Activated T-cell treated with anti-CD3 and anti-CD28 coated beads for 1 hour (primary cell): ENCODE results near the gene AVPR2.
A peak's percentile ranks its signal among the peaks of the same experiment; 100 is the strongest.

ENCODE experiments used
- DNase-seq: peaks from one replicate; pipeline ENCODE4 v3.0.0-alpha.2; 2020; ENCODE audit warnings: low read depth

The AVPR2 gene

GRCh38 chrX:153913701-153914100, 9.2 kb downstream of the AVPR2 start:
- no peak for DNase-seq

- no peak for DNase-seq
Observed at GRCh38 chrX:153917869-153918268, 13.4 kb downstream of the AVPR2 start.

- no peak for DNase-seq
Observed at GRCh38 chrX:153919281-153919680, 14.8 kb downstream of the AVPR2 start.

GRCh38 chrX:153920546-153920945, 16.1 kb downstream of the AVPR2 start:
- DNase-seq, result no peak

GRCh38 chrX:153921070-153921469, 16.6 kb downstream of the AVPR2 start:
- no peak for DNase-seq

DNA sequence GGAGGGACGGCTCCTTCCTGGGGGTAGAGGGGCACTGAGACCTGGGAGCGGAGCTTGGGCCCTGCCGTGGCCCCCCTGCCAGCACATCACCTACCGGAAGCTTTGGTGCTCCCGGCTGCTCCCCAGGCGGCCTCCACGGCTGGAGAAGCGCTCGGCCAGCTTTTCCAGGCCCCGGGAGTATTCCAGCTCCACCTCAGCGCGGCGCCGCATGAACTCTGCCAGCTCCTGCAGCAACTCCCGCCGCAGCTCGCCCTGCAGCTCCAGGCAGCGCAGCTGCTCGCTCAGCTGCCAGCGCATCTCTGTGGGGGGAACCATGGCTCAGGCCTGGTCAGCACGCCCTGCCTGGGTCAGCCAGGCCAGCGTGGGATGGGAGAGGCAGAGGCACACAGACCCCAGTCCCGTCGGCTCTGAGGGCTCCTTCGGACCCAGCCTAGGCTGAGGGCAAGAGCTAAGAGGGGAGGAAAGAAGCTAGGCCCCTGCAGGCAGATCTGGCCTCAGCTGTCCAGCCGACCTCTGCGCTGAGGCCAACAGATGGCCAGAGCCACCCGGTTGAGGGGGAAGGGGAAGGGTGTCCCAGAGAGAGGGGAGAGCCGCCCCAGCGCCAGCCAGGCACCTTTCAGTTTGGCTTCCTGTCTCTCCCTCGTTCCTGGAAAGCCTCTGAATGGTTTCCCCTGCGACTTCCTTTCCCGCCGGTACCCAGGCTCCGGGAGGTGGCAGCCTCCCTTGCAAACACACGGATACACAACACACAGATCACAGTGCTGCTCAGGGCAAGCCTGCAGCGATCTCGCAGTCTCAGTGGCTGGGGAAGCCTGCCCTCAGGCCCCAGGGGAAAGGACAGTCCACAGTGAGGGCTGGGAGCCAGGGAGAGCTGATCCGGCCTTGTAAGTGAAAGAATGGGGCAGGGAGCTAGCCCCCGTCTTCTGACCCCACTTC, 17.3 kb downstream of the AVPR2 start:
- no peak for DNase-seq

DNA sequence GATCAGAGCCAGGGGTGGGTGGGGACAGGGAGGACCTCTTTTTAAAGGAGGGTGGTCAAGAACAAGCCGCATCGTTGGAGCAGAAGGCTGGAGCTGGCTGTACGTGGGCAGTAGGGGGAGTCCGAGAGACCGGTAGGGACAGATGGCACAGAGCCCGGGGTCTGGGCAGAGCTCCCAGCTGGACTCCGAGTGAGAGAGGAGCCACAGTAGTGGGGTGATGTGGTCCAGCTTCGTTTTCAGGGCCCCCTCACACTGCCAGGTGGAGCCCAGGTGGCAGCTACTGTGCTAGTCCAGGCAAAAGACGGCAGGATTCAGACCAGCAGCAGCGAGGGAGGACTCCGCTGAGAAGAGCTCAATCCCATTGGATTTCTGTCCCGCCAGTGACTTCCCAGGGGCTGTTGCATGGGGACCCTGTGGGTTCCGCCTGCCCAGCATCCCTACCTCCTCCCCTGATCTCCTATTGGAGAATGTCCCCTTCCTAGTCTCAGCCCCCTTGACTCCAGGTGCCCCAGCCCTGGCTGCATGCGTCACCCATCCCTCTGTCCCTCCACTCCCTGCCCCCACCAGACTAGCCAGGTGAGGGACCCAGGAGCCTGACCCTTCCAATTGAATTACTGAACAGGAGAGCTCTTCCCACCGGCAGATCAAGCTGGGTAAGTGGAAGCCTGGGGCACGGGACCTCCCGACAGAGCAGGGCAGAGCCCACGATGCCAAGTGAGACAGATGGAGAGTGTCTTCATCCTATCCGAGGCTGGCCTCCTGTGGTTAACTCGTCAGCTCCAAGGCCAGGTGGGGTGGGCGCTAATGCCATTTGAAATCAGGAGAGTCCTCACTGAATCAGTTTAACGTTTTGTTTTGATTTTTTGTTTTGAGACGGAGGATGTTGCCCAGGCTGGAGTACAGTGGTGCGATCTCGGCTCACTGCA, 18.7 kb downstream of the AVPR2 start:
- no peak for DNase-seq

DNA sequence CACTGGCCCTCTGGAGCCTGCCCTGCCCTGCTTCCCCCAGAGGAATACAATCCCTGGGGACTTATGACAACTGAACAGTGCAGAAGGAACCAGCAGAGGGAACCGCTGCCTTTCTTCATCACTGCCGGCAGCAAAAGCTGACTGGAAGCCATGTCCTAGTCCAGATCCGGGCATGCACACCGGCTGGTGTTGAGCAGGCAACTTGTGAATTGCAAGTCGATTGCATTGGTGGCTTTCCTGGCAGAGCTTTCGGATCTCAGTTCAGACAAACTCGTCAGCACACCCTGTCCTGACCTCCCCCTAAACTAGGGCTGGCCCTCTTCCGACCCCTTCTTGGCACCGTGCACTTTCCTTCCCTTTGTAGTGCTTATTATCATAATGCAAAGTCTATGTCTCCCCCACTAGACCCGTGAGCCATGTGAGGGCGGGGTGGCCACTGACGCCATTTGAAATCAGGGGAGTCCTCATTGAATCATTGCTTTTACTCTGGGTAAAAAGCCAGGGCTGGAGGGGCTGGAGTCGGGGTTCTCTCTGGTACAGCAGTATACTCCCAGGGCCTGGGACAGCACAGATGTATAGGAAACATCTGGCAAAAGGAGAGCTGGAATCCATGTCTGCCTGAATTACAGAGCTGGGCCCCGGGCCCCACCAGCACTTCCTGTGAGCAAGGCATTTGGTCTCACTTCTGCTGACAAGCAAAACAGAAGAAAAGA, 19.8 kb downstream of the AVPR2 start:
- no peak for DNase-seq

- DNase-seq, result no peak
Observed at GRCh38 chrX:153925387-153925738, 20.9 kb downstream of the AVPR2 start.

DNA sequence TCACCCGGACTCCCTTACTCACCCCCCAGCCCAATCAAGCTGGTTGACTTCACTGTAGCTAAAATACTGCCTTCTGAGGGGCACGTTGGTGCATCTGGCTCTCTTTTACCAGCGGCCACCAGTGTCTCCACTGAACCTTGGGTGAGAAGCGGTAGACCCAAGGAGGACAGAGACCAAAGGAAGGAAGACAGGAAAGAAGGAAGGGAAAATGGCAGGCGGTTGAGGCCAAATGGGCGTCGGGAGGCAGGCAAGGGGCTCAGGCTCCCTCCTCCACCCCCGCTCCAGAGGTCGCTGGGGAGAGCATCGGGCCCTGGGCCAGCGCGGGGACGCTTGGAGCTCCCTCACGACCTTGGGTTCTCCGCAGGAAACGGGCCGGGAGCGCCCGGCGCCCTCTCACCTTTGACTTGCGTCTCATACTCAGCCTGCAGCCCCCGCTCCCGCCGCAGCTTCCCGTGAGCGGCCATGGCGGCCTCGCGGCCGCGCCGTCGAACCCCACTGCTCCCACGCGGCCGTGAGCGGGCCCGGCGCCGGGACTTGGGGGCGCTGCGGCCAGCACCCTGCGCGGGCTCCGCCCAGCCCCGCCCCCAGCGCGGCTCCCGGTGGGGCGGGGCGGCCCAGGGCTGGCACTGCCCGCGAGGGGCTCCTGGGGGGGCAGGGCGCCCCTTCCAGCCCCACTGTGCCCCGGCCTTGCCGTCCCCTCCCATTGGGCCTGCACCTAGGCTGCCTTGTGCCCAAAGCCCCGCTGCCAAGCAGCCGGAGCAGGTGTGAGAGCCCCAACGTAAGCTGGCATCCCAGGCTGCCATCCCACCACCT, 21.5 kb downstream of the AVPR2 start, which contains the start of gene ARHGAP4:
ARHGAP4 (minus strand) TSS at position 526 of the 813 bp plus-strand sequence; CDS start at position 464, 62 bp downstream.
- no peak for DNase-seq

- DNase-seq, result no peak
Observed at GRCh38 chrX:153926552-153926857, 22.0 kb downstream of the AVPR2 start.

- peak; percentile 52 for DNase-seq
Observed at GRCh38 chrX:153926858-153927671, 22.6 kb downstream of the AVPR2 start.

- DNase-seq, result no peak
Observed at GRCh38 chrX:153927672-153927921, 23.1 kb downstream of the AVPR2 start.

DNA sequence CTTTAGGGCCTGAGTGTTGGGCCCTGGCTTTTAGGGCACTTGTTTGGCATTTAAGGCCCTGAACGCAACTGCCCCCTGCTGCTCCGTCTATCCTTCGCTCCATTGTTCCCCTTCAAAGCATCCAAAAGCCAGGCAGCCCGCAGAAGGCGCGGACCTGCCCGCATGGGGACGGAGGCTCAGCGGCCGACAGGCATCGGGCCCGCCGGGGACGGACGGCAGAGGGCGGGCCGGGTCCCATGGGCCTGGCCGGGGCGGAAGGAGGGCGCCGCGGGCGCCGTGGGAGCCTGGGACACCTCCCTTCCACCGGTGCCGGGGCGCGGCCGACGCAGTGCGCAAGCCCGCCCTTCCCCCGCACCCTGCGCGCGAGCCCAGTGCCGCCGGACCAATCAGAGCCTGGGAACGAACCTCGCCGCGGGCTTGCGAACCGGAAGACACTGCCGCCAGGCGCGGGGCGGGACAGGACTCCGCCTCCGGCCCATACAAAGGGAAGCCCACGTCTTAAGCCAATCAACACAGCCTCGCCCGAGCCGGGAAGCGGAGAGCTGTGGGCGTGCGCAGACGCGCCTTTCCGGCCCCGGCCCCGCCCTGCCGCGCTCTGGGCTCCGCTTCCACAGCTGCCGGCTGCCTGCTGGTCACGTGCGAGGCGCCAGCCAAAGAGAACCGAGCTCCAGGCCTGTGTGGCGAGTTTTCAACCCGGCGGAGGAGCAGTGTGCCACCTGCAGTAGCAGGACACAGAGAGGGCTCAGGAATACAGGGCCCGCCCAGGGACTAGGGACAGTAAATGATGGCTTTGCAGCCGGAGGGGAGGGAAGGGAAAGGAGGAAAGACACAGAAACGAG, 23.7 kb downstream of the AVPR2 start:
- peak; percentile 81 for DNase-seq

DNA sequence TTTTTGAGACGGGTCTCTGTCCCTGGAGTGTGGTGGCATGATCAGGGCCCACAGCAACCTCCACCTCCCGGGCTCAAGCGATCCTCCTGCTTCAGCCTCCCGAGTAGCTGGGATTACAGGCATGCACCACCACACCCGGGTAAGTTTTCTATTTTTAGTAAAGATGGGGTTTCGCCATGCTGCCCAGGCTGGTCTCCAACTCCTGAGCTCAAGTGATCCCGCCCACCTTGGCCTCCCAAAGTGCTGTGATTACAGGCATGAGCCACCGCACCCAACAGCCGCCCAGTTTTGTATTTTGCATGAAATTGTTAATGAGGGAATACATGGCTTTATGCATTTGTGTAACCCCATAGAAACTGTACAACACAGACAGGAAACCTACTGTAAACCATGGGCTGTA, 24.4 kb downstream of the AVPR2 start:
- DNase-seq, result no peak

DNA sequence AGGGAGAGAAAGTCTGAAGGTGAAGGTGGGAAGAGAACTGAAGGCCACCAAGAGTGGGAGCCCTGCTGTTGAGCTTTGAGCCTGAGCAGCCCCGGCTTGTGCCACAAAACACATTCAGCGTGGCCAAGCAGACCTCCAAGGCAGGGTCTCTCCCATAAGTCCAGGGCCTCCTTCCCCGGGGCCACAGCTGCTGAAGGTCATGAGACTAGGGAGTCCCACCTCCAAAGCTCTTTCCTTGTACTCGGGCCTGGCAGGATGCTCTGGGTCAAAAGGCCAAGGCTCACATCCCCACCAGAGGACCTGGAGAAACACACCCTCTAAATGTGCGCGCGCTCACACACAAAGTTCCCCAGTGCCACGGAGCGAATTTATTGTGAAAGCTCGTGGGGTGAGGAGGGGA, 25.1 kb downstream of the AVPR2 start:
- no peak for DNase-seq

GRCh38 chrX:153930011-153930910, 25.8 kb downstream of the AVPR2 start:
- no peak for DNase-seq

DNA sequence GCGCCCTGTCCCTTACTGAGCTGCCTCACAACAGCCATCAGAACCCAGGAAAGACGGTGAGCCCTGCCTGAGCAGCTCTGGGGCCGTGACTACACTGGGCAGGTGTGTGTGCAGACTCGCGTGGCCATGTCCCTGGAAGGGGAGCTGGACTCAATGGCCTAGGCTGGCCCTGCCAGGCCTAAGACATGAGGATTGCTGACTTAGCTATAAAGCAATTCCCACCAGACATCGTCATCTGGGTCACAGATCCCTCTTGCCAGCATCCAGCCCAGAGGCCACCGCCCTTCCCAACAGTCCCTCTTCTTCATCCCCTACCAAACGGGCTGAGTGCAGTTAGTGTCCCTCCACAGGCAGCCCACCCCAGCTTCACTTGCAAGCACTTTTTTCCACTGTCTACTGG, 26.7 kb downstream of the AVPR2 start:
- no peak for DNase-seq

- no peak for DNase-seq
Observed at GRCh38 chrX:153931748-153932147, 27.3 kb downstream of the AVPR2 start.
